Esophagus muscularis mucosa (tissue), 4 donors: ENCODE data around the gene MFSD11.

ENCODE experiments used
- CTCF ChIP-seq, 3 experiments: fragments of 200-600 bp in 2 of 3; fragments of 450-650 bp in 1 of 3; sonication (generic) in 2 of 3; IDR thresholded peaks; one replicate each; pipeline ENCODE4 v1.5.1; 2017 to 2019; ENCODE audit warnings: antibody characterized with exemption in 3 of 3, mild to moderate bottlenecking in 2 of 3, moderate library complexity in 1 of 3
- EP300 ChIP-seq: sonication (generic); formaldehyde crosslinking; IDR thresholded peaks from one replicate; pipeline ENCODE4 v1.6.1; 2017; ENCODE audit warnings: antibody characterized with exemption
- POLR2A ChIP-seq: fragments of 450-650 bp; IDR thresholded peaks from one replicate; pipeline ENCODE4 v1.6.1; 2017; ENCODE audit warnings: antibody characterized with exemption, moderate library complexity, mild to moderate bottlenecking, low read depth
- POLR2AphosphoS5 ChIP-seq, 2 donors: sonication (generic); formaldehyde crosslinking; IDR thresholded peaks; one replicate each; pipeline ENCODE4 v1.6.1; 2017; ENCODE audit warnings: antibody characterized with exemption in 2 of 2

DNA sequence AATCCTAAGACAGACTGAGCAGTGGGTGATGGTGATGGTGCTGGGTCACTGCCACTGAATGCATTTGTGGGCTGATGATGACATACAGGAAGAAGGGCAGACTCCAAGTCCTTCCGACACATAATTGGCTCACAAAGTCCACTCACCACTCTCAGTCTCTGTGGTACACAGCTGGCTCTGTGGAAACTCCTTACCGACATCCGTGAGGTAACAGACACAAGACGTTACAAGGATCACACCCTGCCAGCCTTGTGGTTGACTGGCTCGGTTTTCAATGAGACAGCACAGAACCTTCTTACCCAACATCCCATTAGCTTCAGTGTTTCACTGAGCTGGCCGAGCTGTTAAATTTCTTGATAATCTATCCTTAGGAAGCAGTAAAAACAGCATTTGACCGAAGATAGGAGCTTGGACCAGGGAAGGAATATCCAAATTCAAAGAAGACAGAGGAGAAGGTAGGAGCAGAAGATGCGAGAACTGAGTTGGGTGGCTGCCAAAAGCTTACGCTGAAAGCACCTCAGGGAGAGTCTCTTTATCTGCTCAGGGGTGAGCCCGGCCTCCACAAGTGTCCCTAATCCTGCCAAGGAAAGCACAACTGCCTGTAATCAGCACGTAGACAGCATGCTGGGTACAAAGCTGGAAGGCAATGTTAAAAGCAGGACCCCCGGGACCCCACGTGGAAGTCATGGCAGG is 21.6 kb upstream of the MFSD11 start:
- no peak for TF ChIP-seq CTCF (IDR thresholded peaks at IDR 0.05)
- no peak for TF ChIP-seq POLR2A
- TF ChIP-seq POLR2AphosphoS5 (IDR thresholded peaks at IDR 0.05) = peak; percentile 72 to 73
- no peak for TF ChIP-seq EP300
